Nephron progenitor cell (in vitro differentiated cells): ENCODE data around the gene ETFA.

Source experiments
- DNase-seq: peaks from one replicate; pipeline ENCODE4 v3.0.0; 2021
- H3K27ac Mint-ChIP-seq: 2 replicates; pipeline ENCODE4 v1.8.0; 2021; ENCODE audit warnings: mild to moderate bottlenecking, moderate library complexity, mixed read lengths
- H3K27me3 Mint-ChIP-seq: 2 replicates; pipeline ENCODE4 v1.8.0; 2021; ENCODE audit warnings: mild to moderate bottlenecking, low read depth, mixed read lengths; ENCODE audit not compliant: poor library complexity
- H3K36me3 Mint-ChIP-seq: 2 replicates; pipeline ENCODE4 v1.8.0; 2021; ENCODE audit warnings: low read depth, mixed read lengths
- H3K4me1 Mint-ChIP-seq: 2 replicates; pipeline ENCODE4 v1.8.0; 2021; ENCODE audit warnings: mixed read lengths
- H3K4me3 Mint-ChIP-seq: 2 replicates; pipeline ENCODE4 v1.8.0; 2021; ENCODE audit warnings: mild to moderate bottlenecking, moderate library complexity, mixed read lengths
- H3K9me3 Mint-ChIP-seq: 2 replicates; pipeline ENCODE4 v1.8.0; 2021; ENCODE audit warnings: mild to moderate bottlenecking, moderate library complexity, mixed read lengths
- TF ChIP-seq, protein P1 (sequence below): fragments of 200-600 bp; sonication (generic); IDR thresholded peaks from 2 replicates; pipeline ENCODE4 v1.5.0; 2021; ENCODE audit warnings: antibody characterized with exemption

ETFA gene

DNA sequence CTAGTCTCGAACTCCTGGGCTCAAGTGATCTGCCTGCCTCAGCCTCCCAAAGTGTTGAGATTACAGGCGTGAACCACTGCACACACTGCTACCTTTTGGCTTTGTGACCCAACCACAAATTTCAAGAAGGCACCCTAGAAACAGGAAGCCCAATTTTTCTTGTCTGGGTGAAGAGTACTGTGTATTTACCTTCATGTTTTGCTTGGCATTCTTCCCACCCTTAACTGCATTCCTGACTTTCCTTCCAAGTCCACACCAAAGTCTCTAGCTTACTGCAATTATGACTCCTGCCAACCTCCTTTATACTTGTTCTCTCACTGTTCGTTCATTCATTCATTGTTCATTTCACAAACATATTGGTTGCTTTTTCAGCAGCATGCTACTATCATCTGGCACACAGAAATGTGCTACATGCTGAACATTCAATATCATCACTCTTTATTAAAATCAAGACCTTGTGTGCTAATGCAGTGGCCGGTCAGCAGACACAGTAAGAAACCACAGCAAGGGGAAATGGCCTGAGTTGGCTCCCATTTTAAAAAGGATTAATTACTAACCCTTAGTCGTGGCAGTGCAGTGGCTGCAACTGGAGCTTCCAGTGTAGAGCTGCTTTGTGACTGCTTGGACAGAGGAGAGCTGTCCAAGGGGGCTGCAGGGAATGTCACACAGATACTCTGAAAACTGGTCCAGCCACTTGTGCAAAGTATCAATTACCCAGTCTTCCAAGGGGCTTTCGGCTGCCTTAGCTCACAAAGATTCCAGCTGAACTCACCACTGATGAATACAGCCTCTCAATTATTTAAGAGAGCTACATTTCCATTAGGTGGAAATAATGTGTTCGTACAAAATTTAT, 94.0 kb downstream of the ETFA start:
- H3K4me1 Mint-ChIP-seq: peaks cover 6% of the 10 kb centered on the region
- H3K4me3 Mint-ChIP-seq: no peak overlapping the region
- no peak for DNase-seq
- TF ChIP-seq, protein P1, sequence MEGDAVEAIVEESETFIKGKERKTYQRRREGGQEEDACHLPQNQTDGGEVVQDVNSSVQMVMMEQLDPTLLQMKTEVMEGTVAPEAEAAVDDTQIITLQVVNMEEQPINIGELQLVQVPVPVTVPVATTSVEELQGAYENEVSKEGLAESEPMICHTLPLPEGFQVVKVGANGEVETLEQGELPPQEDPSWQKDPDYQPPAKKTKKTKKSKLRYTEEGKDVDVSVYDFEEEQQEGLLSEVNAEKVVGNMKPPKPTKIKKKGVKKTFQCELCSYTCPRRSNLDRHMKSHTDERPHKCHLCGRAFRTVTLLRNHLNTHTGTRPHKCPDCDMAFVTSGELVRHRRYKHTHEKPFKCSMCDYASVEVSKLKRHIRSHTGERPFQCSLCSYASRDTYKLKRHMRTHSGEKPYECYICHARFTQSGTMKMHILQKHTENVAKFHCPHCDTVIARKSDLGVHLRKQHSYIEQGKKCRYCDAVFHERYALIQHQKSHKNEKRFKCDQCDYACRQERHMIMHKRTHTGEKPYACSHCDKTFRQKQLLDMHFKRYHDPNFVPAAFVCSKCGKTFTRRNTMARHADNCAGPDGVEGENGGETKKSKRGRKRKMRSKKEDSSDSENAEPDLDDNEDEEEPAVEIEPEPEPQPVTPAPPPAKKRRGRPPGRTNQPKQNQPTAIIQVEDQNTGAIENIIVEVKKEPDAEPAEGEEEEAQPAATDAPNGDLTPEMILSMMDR: no peak
- H3K27ac Mint-ChIP-seq: peak overlapping the region; percentile 43
- no peaks in the 10 kb centered on the region for H3K27me3 Mint-ChIP-seq
- peaks cover 74% of the 10 kb centered on the region for H3K36me3 Mint-ChIP-seq
- peaks cover 29% of the 10 kb centered on the region for H3K9me3 Mint-ChIP-seq

DNA sequence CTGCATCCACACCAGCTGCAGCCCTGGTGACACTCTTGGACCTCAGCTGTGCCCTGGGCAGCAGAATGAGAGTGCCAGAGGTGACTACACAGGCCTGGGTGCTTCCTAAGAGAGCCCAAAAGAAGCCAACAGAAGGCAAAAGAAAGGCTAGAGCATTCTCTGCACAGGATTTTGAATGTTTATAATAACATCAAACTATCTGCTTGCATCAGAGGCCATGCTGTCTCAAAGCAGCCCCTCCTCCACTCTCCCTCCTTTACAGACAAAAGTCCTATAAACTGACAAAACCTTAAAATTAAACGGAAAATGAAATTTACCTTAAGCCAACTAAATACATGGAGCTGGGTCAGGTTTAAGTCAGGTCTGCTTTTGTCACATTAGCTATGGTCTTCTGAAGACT, 95.6 kb downstream of the ETFA start:
- H3K27me3 Mint-ChIP-seq: peaks cover 3% of the 10 kb centered on the region
- peaks cover 21% of the 10 kb centered on the region for H3K9me3 Mint-ChIP-seq
- H3K4me3 Mint-ChIP-seq: no peak overlapping the region
- peaks cover 71% of the 10 kb centered on the region for H3K36me3 Mint-ChIP-seq
- no peak for DNase-seq
- peaks cover 11% of the 10 kb centered on the region for H3K4me1 Mint-ChIP-seq
- TF ChIP-seq, protein P1: no peak
- H3K27ac Mint-ChIP-seq: no peak overlapping the region

DNA sequence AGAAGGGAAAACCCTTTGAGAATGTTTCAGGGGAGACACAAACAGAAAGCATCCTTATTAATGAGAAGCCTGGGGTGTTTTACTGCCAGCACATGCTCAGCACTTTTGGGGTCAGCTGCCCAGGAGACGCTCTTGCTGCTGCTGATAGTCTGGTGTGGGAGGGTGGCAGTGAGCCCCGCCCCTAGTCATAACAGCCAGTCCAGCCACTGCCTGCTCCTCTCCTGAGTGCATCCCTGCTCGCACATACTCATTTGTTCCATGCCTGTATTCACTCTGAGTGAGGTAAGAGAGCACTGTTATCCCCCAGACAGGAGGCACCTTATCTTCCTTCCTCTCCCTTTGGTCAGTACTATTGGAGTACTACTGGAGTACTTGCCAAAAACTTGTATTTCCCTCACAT, 101.3 kb downstream of the ETFA start:
- H3K36me3 Mint-ChIP-seq: peaks cover 28% of the 10 kb centered on the region
- H3K27ac Mint-ChIP-seq: no peak overlapping the region
- no peak overlapping the region for H3K4me3 Mint-ChIP-seq
- peaks cover 3% of the 10 kb centered on the region for H3K27me3 Mint-ChIP-seq
- DNase-seq: no peak
- H3K9me3 Mint-ChIP-seq: no peaks in the 10 kb centered on the region
- TF ChIP-seq, protein P1: no peak
- H3K4me1 Mint-ChIP-seq: peaks cover 34% of the 10 kb centered on the region

DNA sequence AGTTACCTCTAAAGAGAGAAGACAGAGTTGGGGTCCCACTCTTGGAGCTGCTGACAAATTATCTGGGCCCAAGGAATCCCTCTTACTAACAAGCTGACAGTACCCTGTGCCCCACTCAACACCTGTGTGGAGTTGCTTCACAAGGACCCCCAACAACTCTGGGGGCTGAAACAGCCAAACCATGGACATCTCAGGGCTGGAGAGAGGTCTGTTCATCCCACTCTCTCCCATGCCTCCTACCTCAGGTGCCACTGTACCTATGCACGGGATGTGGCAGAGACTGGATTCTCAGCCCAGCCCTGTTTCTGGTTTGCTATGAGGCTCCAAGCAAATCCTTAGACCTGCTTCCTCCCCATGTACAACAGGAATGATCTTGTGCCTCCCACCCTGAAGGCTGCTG, 101.7 kb downstream of the ETFA start:
- Mint-ChIP-seq H3K9me3 (no peaks in the 10 kb centered on the region), H3K27me3 (peaks cover 3% of the 10 kb centered on the region), H3K36me3 (peaks cover 28% of the 10 kb centered on the region), H3K27ac (no peak overlapping the region), H3K4me1 (peaks cover 34% of the 10 kb centered on the region), H3K4me3 (no peak overlapping the region)
- no peak for DNase-seq
- TF ChIP-seq, protein P1: no peak

DNA sequence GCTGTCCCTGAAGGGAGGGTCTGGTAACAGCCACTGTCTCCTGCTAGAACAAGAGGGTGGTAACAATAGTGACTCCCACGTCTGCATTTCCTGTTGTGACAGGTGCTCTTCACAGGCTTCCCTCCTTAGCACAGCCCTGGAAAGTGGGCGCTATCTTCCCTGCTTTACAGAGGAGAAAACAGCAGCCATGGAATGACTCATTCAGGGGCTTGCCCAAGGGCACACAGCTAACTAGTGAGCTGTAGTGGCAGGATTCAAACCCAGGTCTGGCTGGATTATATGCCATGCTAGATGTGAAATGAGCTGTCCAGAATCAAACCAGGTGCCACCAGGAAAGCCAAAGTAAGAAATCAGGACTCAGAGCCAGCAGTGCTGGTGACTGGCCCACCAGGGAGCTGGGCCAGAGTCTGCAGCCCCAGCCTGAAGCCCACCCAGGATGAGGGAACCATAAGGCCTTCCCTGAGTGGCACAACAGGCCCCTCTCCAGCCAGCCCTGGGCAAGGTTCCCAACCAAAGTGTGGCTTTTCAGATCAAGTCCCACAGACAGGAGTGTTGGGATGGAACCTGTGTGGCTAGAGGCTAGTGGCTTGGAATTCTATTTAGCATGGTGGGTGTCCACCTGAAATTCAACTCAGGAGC, 102.4 kb downstream of the ETFA start:
- no peaks in the 10 kb centered on the region for H3K9me3 Mint-ChIP-seq
- no peak overlapping the region for H3K4me3 Mint-ChIP-seq
- DNase-seq: no peak
- peaks cover 3% of the 10 kb centered on the region for H3K27me3 Mint-ChIP-seq
- H3K27ac Mint-ChIP-seq: no peak overlapping the region
- H3K4me1 Mint-ChIP-seq: peaks cover 34% of the 10 kb centered on the region
- H3K36me3 Mint-ChIP-seq: peaks cover 28% of the 10 kb centered on the region
- TF ChIP-seq, protein P1: no peak
